Trophoblast cell (in vitro differentiated cells and primary cell): ENCODE results near the gene HAS3.

Experiments used
- DNase-seq, 2 donors: peaks; one replicate each; pipeline ENCODE4 v3.0.0-alpha.2; 2016
- H2AFZ ChIP-seq: 2 replicates; pipeline ENCODE4 v1.6.1; 2013; ENCODE audit warnings: low read length, moderate library complexity, mild to moderate bottlenecking; ENCODE audit not compliant: insufficient read depth, poor library complexity
- H2AK5ac ChIP-seq: 2 replicates; pipeline ENCODE4 v1.6.1; 2013; ENCODE audit warnings: mild to moderate bottlenecking, low read length
- H2BK120ac ChIP-seq: 2 replicates; pipeline ENCODE4 v1.6.1; 2013; ENCODE audit warnings: low read length, mild to moderate bottlenecking, moderate library complexity; ENCODE audit not compliant: insufficient read depth, poor library complexity
- H2BK12ac ChIP-seq: 2 replicates; pipeline ENCODE4 v1.6.1; 2013; ENCODE audit warnings: mild to moderate bottlenecking, low read length, moderate library complexity
- H2BK5ac ChIP-seq: 2 replicates; pipeline ENCODE4 v1.6.1; 2013; ENCODE audit warnings: low read length, low read depth, moderate library complexity, mild to moderate bottlenecking; ENCODE audit not compliant: poor library complexity
- H3K14ac ChIP-seq: 2 replicates; pipeline ENCODE4 v1.6.1; 2013; ENCODE audit warnings: mild to moderate bottlenecking, low read length
- H3K18ac ChIP-seq: 2 replicates; pipeline ENCODE4 v1.6.1; 2013; ENCODE audit warnings: mild to moderate bottlenecking, low read length
- H3K23ac ChIP-seq: 2 replicates; pipeline ENCODE4 v1.6.1; 2013; ENCODE audit warnings: low read length
- H3K27ac ChIP-seq: 2 replicates; pipeline ENCODE4 v1.5.1; 2013; ENCODE audit warnings: low read depth, mild to moderate bottlenecking, inconsistent platforms, low read length, moderate library complexity
- H3K27me3 ChIP-seq: 2 replicates; pipeline ENCODE4 v1.6.1; 2013; ENCODE audit warnings: inconsistent platforms, mild to moderate bottlenecking, low read length, moderate library complexity; ENCODE audit not compliant: insufficient read depth
- H3K36me3 ChIP-seq, 2 experiments: 1 replicate in 1 of 2; 2 replicates in 1 of 2; pipeline ENCODE4 v1.6.1; 2013; ENCODE audit warnings: low read length in 2 of 2, mild to moderate bottlenecking in 2 of 2, moderate library complexity in 1 of 2; ENCODE audit not compliant: insufficient read depth in 2 of 2, control insufficient read depth in 1 of 2
- H3K4ac ChIP-seq: 2 replicates; pipeline ENCODE4 v1.6.1; 2013; ENCODE audit warnings: low read depth, mild to moderate bottlenecking, low read length, moderate library complexity
- H3K4me1 ChIP-seq, 2 experiments: 1 replicate in 1 of 2; 2 replicates in 1 of 2; pipeline ENCODE4 v1.6.1; 2013; ENCODE audit warnings: low read length in 2 of 2, mild to moderate bottlenecking in 2 of 2, moderate library complexity in 1 of 2; ENCODE audit not compliant: insufficient read depth in 2 of 2, control insufficient read depth in 1 of 2
- H3K4me2 ChIP-seq: 2 replicates; pipeline ENCODE4 v1.6.1; 2013; ENCODE audit warnings: inconsistent platforms, mild to moderate bottlenecking, low read length, moderate library complexity
- H3K4me3 ChIP-seq: 2 replicates; pipeline ENCODE4 v1.5.1; 2013; ENCODE audit warnings: mild to moderate bottlenecking, low read depth, low read length, inconsistent platforms
- H3K79me1 ChIP-seq: one replicate; pipeline ENCODE4 v1.6.1; 2013; ENCODE audit warnings: low read length
- H3K79me2 ChIP-seq: 2 replicates; pipeline ENCODE4 v1.6.1; 2013; ENCODE audit warnings: low read length, mild to moderate bottlenecking; ENCODE audit not compliant: control insufficient read depth, insufficient read depth, poor library complexity
- H3K9ac ChIP-seq: 2 replicates; pipeline ENCODE4 v1.6.1; 2013; ENCODE audit warnings: mild to moderate bottlenecking, low read length
- H3K9me3 ChIP-seq: 2 replicates; pipeline ENCODE4 v1.6.1; 2013; ENCODE audit warnings: low read depth, mild to moderate bottlenecking, control low read depth, inconsistent platforms, low read length; ENCODE audit not compliant: insufficient read depth
- H4K12ac ChIP-seq: 2 replicates; pipeline ENCODE4 v1.6.1; 2013; ENCODE audit warnings: low read depth, mild to moderate bottlenecking, low read length, moderate library complexity
- H4K8ac ChIP-seq: 2 replicates; pipeline ENCODE4 v1.6.1; 2013; ENCODE audit warnings: low read depth, mild to moderate bottlenecking, low read length, moderate library complexity
- H4K91ac ChIP-seq: one replicate; pipeline ENCODE4 v1.6.1; 2013; ENCODE audit warnings: low read depth, mild to moderate bottlenecking, low read length, moderate library complexity
- WGBS: extraction: QIAGEN DNeasy Blood & Tissue Kit; methylation state at CpG from one replicate; pipeline ENCODE4 v1.1.7; 2013; ENCODE audit warnings: missing lambda C conversion rate; ENCODE audit not compliant: insufficient read length, insufficient coverage; ENCODE audit errors: extremely low coverage; 5-methylcytosine and 5-hydroxymethylcytosine counted together

The HAS3 gene

DNA sequence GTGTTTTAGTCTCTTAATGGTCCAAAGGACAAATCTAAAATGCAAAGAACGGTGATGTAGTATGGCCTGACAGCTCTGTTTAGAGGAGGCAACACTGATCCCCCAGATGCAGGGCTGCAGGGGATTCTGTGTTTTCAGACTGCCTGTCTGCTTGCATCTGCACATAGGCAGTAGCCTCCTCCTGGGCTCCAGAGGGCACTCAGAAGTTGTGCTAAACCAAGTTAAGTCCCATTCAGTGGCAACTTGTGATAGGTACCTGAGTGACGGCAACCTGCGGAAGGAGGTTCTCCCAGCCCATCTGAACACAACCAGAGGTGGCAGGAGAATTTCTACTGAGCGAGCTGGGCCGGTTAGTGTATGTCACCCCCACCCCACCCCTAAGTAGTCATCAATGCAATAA is 9.9 kb downstream of the HAS3 start:
- no CpG with 5 or more reads among the region's 5 CpGs for WGBS
- Histone ChIP-seq H3K9ac (no peak overlapping the region), H3K79me1 (no peaks in the 10 kb centered on the region), H2BK12ac (no peak overlapping the region), H3K4ac (no peak overlapping the region), H2BK120ac (no peak overlapping the region), H3K27me3 (no peaks in the 10 kb centered on the region), H3K23ac (no peak overlapping the region), H3K4me2 (no peak overlapping the region), H3K4me3 (no peak overlapping the region), H4K8ac (no peak overlapping the region), H2BK5ac (no peak overlapping the region), H4K91ac (no peak overlapping the region), H3K36me3 (peaks cover 38 to 53% of the 10 kb centered on the region in 2 experiments), H3K27ac (no peak overlapping the region), H3K9me3 (peaks cover 4% of the 10 kb centered on the region), H4K12ac (no peak overlapping the region), H2AK5ac (no peak overlapping the region), H3K14ac (no peak overlapping the region), H2AFZ (no peak overlapping the region), H3K79me2 (no peaks in the 10 kb centered on the region), H3K18ac (no peak overlapping the region), H3K4me1 (peaks cover 5 to 12% of the 10 kb centered on the region in 2 experiments)
- no peak for DNase-seq

DNA sequence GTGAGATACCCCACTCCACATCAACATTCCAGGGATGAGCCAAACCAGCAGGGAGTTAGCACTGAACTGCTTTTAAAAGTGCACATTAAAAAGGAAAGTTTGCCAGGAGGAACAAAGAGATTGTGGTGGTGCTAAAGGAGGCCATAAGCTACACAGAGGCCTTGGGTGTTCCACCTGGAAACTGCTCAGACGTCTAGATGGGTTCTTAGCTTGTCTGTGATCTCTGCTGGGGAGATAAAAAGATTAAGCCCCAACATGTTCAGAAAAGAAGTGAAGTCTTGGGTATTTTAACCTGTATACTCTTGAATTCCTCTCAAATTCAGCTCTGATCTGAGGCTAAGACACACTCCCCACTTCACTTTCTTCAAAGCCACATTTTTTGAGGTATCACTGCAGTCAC is 10.4 kb downstream of the HAS3 start:
- no peak overlapping the region for H3K23ac ChIP-seq
- no peaks in the 10 kb centered on the region for H3K27me3 ChIP-seq
- no peak overlapping the region for H2BK120ac ChIP-seq
- no peak overlapping the region for H3K9ac ChIP-seq
- H3K4me1 ChIP-seq: peaks cover 5 to 12% of the 10 kb centered on the region in 2 experiments
- no peak overlapping the region for H3K18ac ChIP-seq
- no peak overlapping the region for H4K91ac ChIP-seq
- WGBS: no CpG with 5 or more reads among the region's 1 CpG
- no peak overlapping the region for H2BK5ac ChIP-seq
- no peaks in the 10 kb centered on the region for H3K79me1 ChIP-seq
- no peak overlapping the region for H3K14ac ChIP-seq
- H4K12ac ChIP-seq: no peak overlapping the region
- H3K9me3 ChIP-seq: peaks cover 4% of the 10 kb centered on the region
- H2AK5ac ChIP-seq: no peak overlapping the region
- no peak overlapping the region for H2BK12ac ChIP-seq
- H3K4me2 ChIP-seq: no peak overlapping the region
- H4K8ac ChIP-seq: no peak overlapping the region
- no peak overlapping the region for H3K4me3 ChIP-seq
- H3K36me3 ChIP-seq: peaks cover 42 to 57% of the 10 kb centered on the region in 2 experiments
- H3K4ac ChIP-seq: no peak overlapping the region
- H2AFZ ChIP-seq: no peak overlapping the region
- no peaks in the 10 kb centered on the region for H3K79me2 ChIP-seq
- no peak overlapping the region for H3K27ac ChIP-seq
- DNase-seq: no peak

DNA sequence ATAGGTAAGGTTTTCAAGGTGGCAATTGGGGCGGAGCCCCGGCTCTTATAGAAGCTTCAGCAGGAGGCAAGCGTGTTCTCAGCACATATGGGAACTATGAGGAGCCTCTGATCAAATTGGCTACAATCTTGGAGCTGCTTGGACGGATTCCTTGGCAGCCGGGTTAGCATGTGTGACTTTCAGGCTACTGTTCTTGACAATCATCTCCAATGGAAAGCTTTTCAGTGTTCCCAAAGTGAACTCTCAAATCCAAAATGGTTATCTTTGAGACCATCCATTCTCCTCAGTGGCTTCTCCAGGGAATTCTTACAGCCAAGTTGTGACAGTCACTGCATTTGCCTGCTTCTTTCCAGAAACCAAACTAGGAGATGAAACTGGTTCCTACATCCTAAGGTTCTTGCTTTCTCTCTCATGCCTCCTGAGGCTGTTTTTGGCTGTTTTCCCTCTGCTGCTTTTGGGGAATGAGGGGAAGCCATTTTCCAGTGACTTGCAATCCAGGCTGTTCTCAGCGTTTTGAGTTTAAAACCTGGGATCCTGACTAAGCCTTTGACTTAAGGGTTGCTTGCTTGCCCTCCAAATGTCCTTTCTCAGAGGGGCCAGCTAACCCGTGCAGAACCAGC is 10.9 kb downstream of the HAS3 start:
- no peaks in the 10 kb centered on the region for H3K27me3 ChIP-seq
- no peak overlapping the region for H2AFZ ChIP-seq
- peaks cover 45 to 59% of the 10 kb centered on the region in 2 experiments for H3K36me3 ChIP-seq
- H3K18ac ChIP-seq: no peak overlapping the region
- no peak overlapping the region for H2BK12ac ChIP-seq
- no peak overlapping the region for H3K4ac ChIP-seq
- no peak overlapping the region for H2AK5ac ChIP-seq
- H3K14ac ChIP-seq: no peak overlapping the region
- H3K9me3 ChIP-seq: peaks cover 4% of the 10 kb centered on the region
- no peak overlapping the region for H3K4me2 ChIP-seq
- H3K4me3 ChIP-seq: no peak overlapping the region
- no peak overlapping the region for H2BK5ac ChIP-seq
- H4K91ac ChIP-seq: no peak overlapping the region
- peaks cover 5 to 12% of the 10 kb centered on the region in 2 experiments for H3K4me1 ChIP-seq
- no peaks in the 10 kb centered on the region for H3K79me1 ChIP-seq
- DNase-seq: no peak
- H4K12ac ChIP-seq: no peak overlapping the region
- H3K9ac ChIP-seq: no peak overlapping the region
- WGBS: no CpG with 5 or more reads among the region's 7 CpGs
- no peak overlapping the region for H3K27ac ChIP-seq
- H2BK120ac ChIP-seq: no peak overlapping the region
- no peaks in the 10 kb centered on the region for H3K79me2 ChIP-seq
- H3K23ac ChIP-seq: no peak overlapping the region
- H4K8ac ChIP-seq: no peak overlapping the region

DNA sequence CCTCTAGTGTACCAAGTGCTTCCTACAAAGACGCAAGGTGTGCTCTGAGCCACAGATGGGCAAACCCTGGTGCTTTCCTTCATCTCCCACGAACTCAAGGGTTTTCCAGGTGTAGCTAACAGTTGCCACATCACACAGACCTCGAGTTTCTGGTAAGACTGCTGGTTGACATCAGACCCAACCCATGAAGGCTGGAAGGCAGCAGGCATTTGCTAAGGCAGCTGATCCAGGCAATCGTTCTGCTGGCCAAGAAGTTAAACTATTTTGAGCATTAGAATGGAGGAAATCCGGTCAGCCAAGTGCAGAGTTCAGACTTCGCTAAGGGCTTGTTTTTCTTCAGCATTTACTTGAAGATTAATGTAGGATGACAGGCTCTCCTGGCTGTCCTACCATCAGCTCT is 11.5 kb downstream of the HAS3 start:
- Histone ChIP-seq H3K27ac (no peak overlapping the region), H2AFZ (no peak overlapping the region), H3K79me2 (no peaks in the 10 kb centered on the region), H3K4me2 (no peak overlapping the region), H3K4ac (no peak overlapping the region), H3K79me1 (no peaks in the 10 kb centered on the region), H4K12ac (no peak overlapping the region), H3K27me3 (no peaks in the 10 kb centered on the region), H3K14ac (no peak overlapping the region), H3K36me3 (peaks cover 45 to 59% of the 10 kb centered on the region in 2 experiments), H3K9me3 (peaks cover 4% of the 10 kb centered on the region), H3K4me3 (no peak overlapping the region), H2BK5ac (no peak overlapping the region), H3K23ac (no peak overlapping the region), H3K18ac (no peak overlapping the region), H3K4me1 (peaks cover 5 to 10% of the 10 kb centered on the region in 2 experiments), H4K91ac (no peak overlapping the region), H2BK120ac (no peak overlapping the region), H3K9ac (no peak overlapping the region), H2BK12ac (no peak overlapping the region), H2AK5ac (no peak overlapping the region), H4K8ac (no peak overlapping the region)
- peak; percentile 97 to 98 for DNase-seq
- WGBS: no CpG with 5 or more reads among the region's 6 CpGs
